ENCODE data around the gene GSTM1. TPM values are rescaled to one million over a fixed set of nuclear protein-coding genes. Genes with fewer than 3 reads are reported as not detected.
"Not testable (repeated sequence)": the region's sequence is repeated elsewhere in the genome, so short reads cannot be mapped to it uniquely, and the experiment has no call there.

Gene GSTM1
- total RNA-seq, 2 experiments from 2014 or later, result 0.22 TPM; not detected in 1

GRCh38 chr1:109711593-109712320 is 24.1 kb downstream of the GSTM1 start, which contains the start of gene GSTM5:
GSTM5 (plus strand) TSS chr1:109712251; CDS start chr1:109712313, 62 bp downstream.
- peaks cover 15% of the 10 kb centered on the region for H3K9me3 Mint-ChIP-seq
- CTCF ChIA-PET; intact Hi-C loops (cut with micrococcal nuclease); DNase-seq; H3K36me3 Mint-ChIP-seq; H3K4me3 Mint-ChIP-seq; H3K27ac Mint-ChIP-seq; POLR2A ChIA-PET; H3K4me1 Mint-ChIP-seq (ENCODE audit: low read depth): not testable (repeated sequence)
- peaks cover 12% of the 10 kb centered on the region for H3K27me3 Mint-ChIP-seq

GRCh38 chr1:109712321-109712864 is 24.8 kb downstream of the GSTM1 start:
- POLR2A ChIA-PET, result no interaction called here
- Mint-ChIP-seq H3K36me3 (peaks cover 4% of the 10 kb centered on the region), H3K27me3 (peaks cover 12% of the 10 kb centered on the region), H3K4me3 (no peak overlapping the region), H3K27ac (no peak overlapping the region), H3K9me3 (peaks cover 15% of the 10 kb centered on the region), H3K4me1 (ENCODE audit: low read depth) (no peaks in the 10 kb centered on the region)
- no peak for DNase-seq
- CTCF ChIA-PET, result interaction anchor here (0.7 kb wide), 1 partner anchor 72 kb away, joined by 3 read pairs; no protein-coding TSS in a partner anchor
- intact Hi-C loops (cut with micrococcal nuclease), result no loop called here

GRCh38 chr1:109713636-109714035 is 26.0 kb downstream of the GSTM1 start:
- Mint-ChIP-seq H3K36me3 (no peaks in the 10 kb centered on the region), H3K4me1 (ENCODE audit: low read depth) (no peaks in the 10 kb centered on the region), H3K27me3 (peaks cover 12% of the 10 kb centered on the region), H3K9me3 (peaks cover 9% of the 10 kb centered on the region), H3K27ac (no peak overlapping the region), H3K4me3 (no peak overlapping the region)
- DNase-seq, result no peak
- intact Hi-C loops (cut with micrococcal nuclease), result no loop called here
- ChIA-PET CTCF (interaction anchor here (1.2 kb wide), 1 partner anchor 73 kb away, joined by 3 read pairs; no protein-coding TSS in a partner anchor), POLR2A (no interaction called here)

- Mint-ChIP-seq H3K36me3 (no peaks in the 10 kb centered on the region), H3K4me3 (no peak overlapping the region), H3K27me3 (peaks cover 12% of the 10 kb centered on the region), H3K27ac (no peak overlapping the region), H3K4me1 (ENCODE audit: low read depth) (peaks cover 2% of the 10 kb centered on the region), H3K9me3 (no peaks in the 10 kb centered on the region)
- intact Hi-C loops (cut with micrococcal nuclease), result no loop called here
- no peak for DNase-seq
- CTCF ChIA-PET, result interaction anchor here (1.2 kb wide), 1 partner anchor 75 kb away, joined by 3 read pairs; no protein-coding TSS in a partner anchor
- POLR2A ChIA-PET, result no interaction called here
Measured at GRCh38 chr1:109714661-109715372, 27.2 kb downstream of the GSTM1 start.

GRCh38 chr1:109716121-109716520 is 28.5 kb downstream of the GSTM1 start:
- peaks cover 12% of the 10 kb centered on the region for H3K27me3 Mint-ChIP-seq
- ChIA-PET CTCF (no interaction called here), POLR2A (no interaction called here)
- no peaks in the 10 kb centered on the region for H3K9me3 Mint-ChIP-seq
- H3K27ac Mint-ChIP-seq, result no peak overlapping the region
- intact Hi-C loops (cut with micrococcal nuclease), result no loop called here
- H3K4me1 Mint-ChIP-seq (ENCODE audit: low read depth), result peaks cover 2% of the 10 kb centered on the region
- H3K4me3 Mint-ChIP-seq, result no peak overlapping the region
- no peaks in the 10 kb centered on the region for H3K36me3 Mint-ChIP-seq
- no peak for DNase-seq

- Mint-ChIP-seq H3K4me1 (ENCODE audit: low read depth) (peaks cover 2% of the 10 kb centered on the region), H3K9me3 (no peaks in the 10 kb centered on the region), H3K27ac (no peak overlapping the region), H3K27me3 (peaks cover 12% of the 10 kb centered on the region), H3K4me3 (no peak overlapping the region), H3K36me3 (no peaks in the 10 kb centered on the region)
- ChIA-PET POLR2A (interaction anchor here (0.5 kb wide), 1 partner anchor 330 kb away, joined by 3 read pairs; no protein-coding TSS in a partner anchor), CTCF (interaction anchor here (1.0 kb wide), 1 partner anchor 57 kb away, joined by 3 read pairs; no protein-coding TSS in a partner anchor)
- intact Hi-C loops (cut with micrococcal nuclease), result no loop called here
- DNase-seq, result no peak
Measured at GRCh38 chr1:109716570-109717090, 29.0 kb downstream of the GSTM1 start.

- intact Hi-C loops (cut with micrococcal nuclease), result no loop called here
- DNase-seq, result no peak
- CTCF ChIA-PET, result interaction anchor here (1.0 kb wide), 1 partner anchor 56 kb away, joined by 3 read pairs; no protein-coding TSS in a partner anchor
- H3K27ac Mint-ChIP-seq, result no peak overlapping the region
- POLR2A ChIA-PET, result no interaction called here
- no peaks in the 10 kb centered on the region for H3K9me3 Mint-ChIP-seq
- peaks cover 9% of the 10 kb centered on the region for H3K27me3 Mint-ChIP-seq
- H3K4me3 Mint-ChIP-seq, result no peak overlapping the region
- H3K36me3 Mint-ChIP-seq, result no peaks in the 10 kb centered on the region
- H3K4me1 Mint-ChIP-seq (ENCODE audit: low read depth), result peaks cover 2% of the 10 kb centered on the region
Measured at GRCh38 chr1:109717729-109718128, 30.1 kb downstream of the GSTM1 start.

- Mint-ChIP-seq H3K27ac (no peak overlapping the region), H3K27me3 (peaks cover 6% of the 10 kb centered on the region), H3K4me3 (no peak overlapping the region), H3K4me1 (ENCODE audit: low read depth) (peaks cover 2% of the 10 kb centered on the region), H3K9me3 (no peaks in the 10 kb centered on the region), H3K36me3 (no peaks in the 10 kb centered on the region)
- no peak for DNase-seq
- POLR2A ChIA-PET, result no interaction called here
- CTCF ChIA-PET, result no interaction called here
- intact Hi-C loops (cut with micrococcal nuclease), result no loop called here
Measured at GRCh38 chr1:109718495-109718894, 30.9 kb downstream of the GSTM1 start.

GRCh38 chr1:109719337-109719837 is 31.8 kb downstream of the GSTM1 start:
- H3K9me3 Mint-ChIP-seq, result no peaks in the 10 kb centered on the region
- intact Hi-C loops (cut with micrococcal nuclease), result no loop called here
- H3K4me3 Mint-ChIP-seq, result no peak overlapping the region
- no peak overlapping the region for H3K27ac Mint-ChIP-seq
- DNase-seq, result no peak
- ChIA-PET POLR2A (no interaction called here), CTCF (no interaction called here)
- H3K4me1 Mint-ChIP-seq (ENCODE audit: low read depth), result peaks cover 2% of the 10 kb centered on the region
- no peaks in the 10 kb centered on the region for H3K36me3 Mint-ChIP-seq
- peaks cover under 1% of the 10 kb centered on the region for H3K27me3 Mint-ChIP-seq

- no peak overlapping the region for H3K4me3 Mint-ChIP-seq
- peaks cover 2% of the 10 kb centered on the region for H3K4me1 Mint-ChIP-seq (ENCODE audit: low read depth)
- no peak for DNase-seq
- ChIA-PET POLR2A (no interaction called here), CTCF (no interaction called here)
- intact Hi-C loops (cut with micrococcal nuclease), result no loop called here
- H3K9me3 Mint-ChIP-seq, result no peaks in the 10 kb centered on the region
- no peaks in the 10 kb centered on the region for H3K36me3 Mint-ChIP-seq
- no peak overlapping the region for H3K27ac Mint-ChIP-seq
- no peaks in the 10 kb centered on the region for H3K27me3 Mint-ChIP-seq
Measured at GRCh38 chr1:109721042-109721441, 33.4 kb downstream of the GSTM1 start.

GRCh38 chr1:109721971-109722370 is 34.4 kb downstream of the GSTM1 start:
- no peaks in the 10 kb centered on the region for H3K27me3 Mint-ChIP-seq
- peaks cover 2% of the 10 kb centered on the region for H3K4me1 Mint-ChIP-seq (ENCODE audit: low read depth)
- no peak overlapping the region for H3K27ac Mint-ChIP-seq
- H3K9me3 Mint-ChIP-seq, result no peaks in the 10 kb centered on the region
- H3K36me3 Mint-ChIP-seq, result no peaks in the 10 kb centered on the region
- intact Hi-C loops (cut with micrococcal nuclease), result no loop called here
- ChIA-PET POLR2A (no interaction called here), CTCF (no interaction called here)
- DNase-seq, result no peak
- no peak overlapping the region for H3K4me3 Mint-ChIP-seq
